GM21515 (cell line): ENCODE measurements around the gene ACADM.
A peak's percentile ranks its signal among the peaks of the same experiment; 100 is the strongest.
"Not testable (repeated sequence)": the region's sequence is repeated elsewhere in the genome, so short reads cannot be mapped to it uniquely, and the experiment has no call there.

Source experiments
- ATAC-seq: cut with Tn5 transposase; IDR thresholded peaks from one replicate; pipeline ENCODE4 v1.9.1; 2021; ENCODE audit not compliant: unreplicated experiment

Gene ACADM

GRCh38 chr1:75733661-75734060 lies 9.2 kb downstream of the ACADM start:
- no peak for ATAC-seq

GRCh38 chr1:75736016-75736415 lies 11.5 kb downstream of the ACADM start:
- ATAC-seq: no peak

- no peak for ATAC-seq
These were observed 17.6 kb downstream of the ACADM start for GRCh38 chr1:75742047-75742625.

- peak; percentile 79 for ATAC-seq
These were observed 20.8 kb downstream of the ACADM start for GRCh38 chr1:75745276-75745675.

- not testable (repeated sequence) for ATAC-seq
These were observed 32.7 kb downstream of the ACADM start for GRCh38 chr1:75757210-75757609.

GRCh38 chr1:75758543-75758942 lies 34.0 kb downstream of the ACADM start:
- not testable (repeated sequence) for ATAC-seq

- no peak for ATAC-seq
These were observed 39.6 kb downstream of the ACADM start for GRCh38 chr1:75764057-75764655.

GRCh38 chr1:75765697-75766355 lies 41.3 kb downstream of the ACADM start:
- ATAC-seq: no peak

- no peak for ATAC-seq
These were observed 43.5 kb downstream of the ACADM start for GRCh38 chr1:75768016-75768415.

- no peak for ATAC-seq
These were observed 46.3 kb downstream of the ACADM start for GRCh38 chr1:75770761-75771160.

GRCh38 chr1:75771978-75772377 lies 47.5 kb downstream of the ACADM start:
- no peak for ATAC-seq

- not testable (repeated sequence) for ATAC-seq
These were observed 53.3 kb downstream of the ACADM start for GRCh38 chr1:75777812-75778211.

- not testable (repeated sequence) for ATAC-seq
These were observed 54.2 kb downstream of the ACADM start for GRCh38 chr1:75778694-75779093.

GRCh38 chr1:75780183-75780582 lies 55.7 kb downstream of the ACADM start:
- ATAC-seq: not testable (repeated sequence)

- not testable (repeated sequence) for ATAC-seq
These were observed 59.4 kb downstream of the ACADM start for GRCh38 chr1:75783920-75784319.

- peak; percentile 14 for ATAC-seq
These were observed 60.9 kb downstream of the ACADM start for GRCh38 chr1:75785320-75785982.

GRCh38 chr1:75785983-75786853 lies 61.7 kb downstream of the ACADM start, which contains the start of gene RABGGTB:
TSS of gene RABGGTB (plus strand) at chr1:75786256. CDS start at chr1:75786272, 16 bp downstream.
- peak; percentile 70 for ATAC-seq

- ATAC-seq: no peak
These were observed 62.5 kb downstream of the ACADM start for GRCh38 chr1:75786901-75787493.

- ATAC-seq: no peak
These were observed 63.0 kb downstream of the ACADM start for GRCh38 chr1:75787524-75787923.

- ATAC-seq: no peak
These were observed 65.5 kb downstream of the ACADM start for GRCh38 chr1:75789988-75790387.
